ENCODE data around the gene IQCE.

DNA sequence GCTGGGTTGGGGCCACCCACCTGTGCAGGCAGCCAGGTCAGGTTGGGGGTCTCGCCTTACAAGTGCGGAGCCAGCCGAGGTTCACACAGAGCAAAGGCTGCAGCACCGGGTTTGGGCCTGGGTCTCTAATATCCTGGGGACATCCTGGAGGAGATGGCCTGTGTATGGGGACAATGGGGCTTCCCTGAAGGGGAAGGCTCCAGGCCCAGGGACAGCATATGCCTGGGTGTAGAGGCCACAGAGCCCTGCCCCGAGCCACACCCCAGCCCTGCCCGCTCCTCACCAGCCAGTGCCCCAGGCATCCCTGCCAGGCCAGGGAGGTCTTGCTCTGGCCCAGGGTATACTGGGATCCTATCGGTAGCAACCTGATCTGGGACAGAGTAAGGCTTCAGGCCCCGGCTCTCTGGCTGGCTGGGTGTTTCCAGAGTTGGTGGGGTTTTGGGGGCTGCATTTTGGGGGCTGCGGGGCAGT, 82.1 kb downstream of the IQCE start:
- no peak for TF ChIP-seq POLR2A (IDR thresholded peaks at IDR 0.05)
- TF ChIP-seq, protein P1, sequence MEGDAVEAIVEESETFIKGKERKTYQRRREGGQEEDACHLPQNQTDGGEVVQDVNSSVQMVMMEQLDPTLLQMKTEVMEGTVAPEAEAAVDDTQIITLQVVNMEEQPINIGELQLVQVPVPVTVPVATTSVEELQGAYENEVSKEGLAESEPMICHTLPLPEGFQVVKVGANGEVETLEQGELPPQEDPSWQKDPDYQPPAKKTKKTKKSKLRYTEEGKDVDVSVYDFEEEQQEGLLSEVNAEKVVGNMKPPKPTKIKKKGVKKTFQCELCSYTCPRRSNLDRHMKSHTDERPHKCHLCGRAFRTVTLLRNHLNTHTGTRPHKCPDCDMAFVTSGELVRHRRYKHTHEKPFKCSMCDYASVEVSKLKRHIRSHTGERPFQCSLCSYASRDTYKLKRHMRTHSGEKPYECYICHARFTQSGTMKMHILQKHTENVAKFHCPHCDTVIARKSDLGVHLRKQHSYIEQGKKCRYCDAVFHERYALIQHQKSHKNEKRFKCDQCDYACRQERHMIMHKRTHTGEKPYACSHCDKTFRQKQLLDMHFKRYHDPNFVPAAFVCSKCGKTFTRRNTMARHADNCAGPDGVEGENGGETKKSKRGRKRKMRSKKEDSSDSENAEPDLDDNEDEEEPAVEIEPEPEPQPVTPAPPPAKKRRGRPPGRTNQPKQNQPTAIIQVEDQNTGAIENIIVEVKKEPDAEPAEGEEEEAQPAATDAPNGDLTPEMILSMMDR (IDR thresholded peaks at IDR 0.05): no peak
